ENCODE data around the gene ASB10. TPM values are rescaled to one million over a fixed set of nuclear protein-coding genes. Genes with fewer than 3 reads are reported as not detected.

ASB10 gene
- total and polyA plus RNA-seq, 9 donors = 1.3 to 5.7 (median 3.1) TPM

GRCh38 chr7:151137076-151137675 is 49.9 kb downstream of the ASB10 start:
- DNase-seq = peak; percentile 43
- whole genome bisulfite sequencing (ENCODE audit: insufficient coverage) = 47% methylated on average over 6 of the region's 22 CpGs
- Histone ChIP-seq H3K4me1 (ENCODE audit: control insufficient read depth, insufficient read depth, low read length) (peaks cover 51% of the 10 kb centered on the region), H3K27ac (ENCODE audit: low read length) (peak overlapping the region; percentile 72), H3K4me3 (ENCODE audit: low read length) (no peak overlapping the region), H3K27me3 (ENCODE audit: control insufficient read depth, insufficient read depth, low read length) (no peaks in the 10 kb centered on the region), H3K36me3 (ENCODE audit: control insufficient read depth, insufficient read depth, low read length) (peaks cover 84% of the 10 kb centered on the region), H3K9me3 (replicated peaks; ENCODE audit: control insufficient read depth, low read depth, low read length) (no peaks in the 10 kb centered on the region)

DNA sequence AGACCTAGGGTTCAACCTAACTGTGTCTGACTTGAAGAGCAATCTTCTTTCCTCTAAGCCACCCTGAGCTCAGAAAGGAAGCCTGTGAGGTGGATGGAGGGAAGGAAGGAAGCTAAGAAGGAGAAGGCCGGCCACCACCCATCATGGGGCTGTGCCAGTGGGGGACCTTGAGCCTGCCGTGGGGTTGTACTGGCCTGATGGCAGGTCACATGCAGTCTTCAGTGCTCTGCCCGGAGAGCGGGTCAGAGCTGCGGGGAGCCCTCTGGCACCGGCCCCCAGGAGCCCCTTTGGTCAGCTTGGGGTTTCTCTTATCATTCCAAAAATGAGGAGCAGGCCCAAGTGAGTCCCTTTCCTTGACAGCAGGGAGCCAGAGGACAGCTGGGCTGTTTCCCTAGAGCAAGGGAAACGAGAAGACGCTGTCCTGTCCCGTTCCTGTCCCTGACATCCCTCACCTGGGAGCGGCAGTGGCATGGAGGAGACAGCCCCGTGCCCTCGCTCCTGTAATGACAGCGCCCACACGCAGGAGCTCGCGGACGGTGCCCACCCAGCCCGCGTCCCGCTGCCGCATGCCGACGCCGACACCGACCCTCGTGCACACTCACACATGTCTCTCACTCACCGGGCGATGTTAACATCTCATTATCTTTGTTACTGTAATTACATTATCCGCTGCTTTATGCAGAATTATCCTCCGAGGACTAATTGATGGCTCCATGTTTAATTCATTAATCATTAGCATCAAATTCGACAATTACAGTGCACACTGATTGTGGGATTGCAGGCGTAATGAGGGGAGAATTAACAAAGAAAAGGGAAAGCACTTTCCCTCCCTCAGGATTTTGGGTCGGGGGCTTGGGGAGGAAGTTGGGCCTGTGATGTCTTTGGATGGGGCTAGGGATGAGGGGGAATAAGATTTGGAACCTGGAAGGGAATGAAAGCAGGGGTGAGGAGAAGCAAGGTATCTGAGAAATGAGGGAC is 50.9 kb downstream of the ASB10 start:
- no peaks in the 10 kb centered on the region for H3K9me3 ChIP-seq (replicated peaks; ENCODE audit: control insufficient read depth, low read depth, low read length)
- 86% methylated on average over 24 of the region's 33 CpGs for WGBS (ENCODE audit: insufficient coverage)
- peaks cover 82% of the 10 kb centered on the region for H3K36me3 ChIP-seq (ENCODE audit: control insufficient read depth, insufficient read depth, low read length)
- H3K4me1 ChIP-seq (ENCODE audit: control insufficient read depth, insufficient read depth, low read length) = peaks cover 56% of the 10 kb centered on the region
- H3K4me3 ChIP-seq (ENCODE audit: low read length) = no peak overlapping the region
- no peaks in the 10 kb centered on the region for H3K27me3 ChIP-seq (ENCODE audit: control insufficient read depth, insufficient read depth, low read length)
- DNase-seq = peak; percentile 0
- H3K27ac ChIP-seq (ENCODE audit: low read length) = peak overlapping the region; percentile 72

DNA sequence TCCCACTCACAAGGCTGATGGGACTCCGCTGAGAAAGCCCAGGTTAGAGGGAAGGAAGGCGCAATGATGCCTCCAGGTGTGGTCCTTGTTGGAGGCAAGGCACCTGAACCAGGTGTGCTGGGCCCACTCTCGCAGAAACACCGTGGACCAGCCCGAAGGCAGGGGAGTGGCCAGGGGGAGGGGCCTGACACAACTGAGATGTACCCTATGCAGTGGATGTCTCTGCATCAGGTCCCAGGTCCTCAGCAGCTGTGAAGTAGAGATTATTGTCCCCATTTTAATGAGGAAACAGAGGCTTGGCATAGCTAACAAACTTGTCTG is 51.6 kb downstream of the ASB10 start:
- H3K27me3 ChIP-seq (ENCODE audit: control insufficient read depth, insufficient read depth, low read length) = no peaks in the 10 kb centered on the region
- peak; percentile 1 for DNase-seq
- H3K4me1 ChIP-seq (ENCODE audit: control insufficient read depth, insufficient read depth, low read length) = peaks cover 62% of the 10 kb centered on the region
- H3K27ac ChIP-seq (ENCODE audit: low read length) = no peak overlapping the region
- WGBS (ENCODE audit: insufficient coverage) = 81% methylated on average over 3 of the region's 5 CpGs
- no peaks in the 10 kb centered on the region for H3K9me3 ChIP-seq (replicated peaks; ENCODE audit: control insufficient read depth, low read depth, low read length)
- peaks cover 81% of the 10 kb centered on the region for H3K36me3 ChIP-seq (ENCODE audit: control insufficient read depth, insufficient read depth, low read length)
- no peak overlapping the region for H3K4me3 ChIP-seq (ENCODE audit: low read length)

DNA sequence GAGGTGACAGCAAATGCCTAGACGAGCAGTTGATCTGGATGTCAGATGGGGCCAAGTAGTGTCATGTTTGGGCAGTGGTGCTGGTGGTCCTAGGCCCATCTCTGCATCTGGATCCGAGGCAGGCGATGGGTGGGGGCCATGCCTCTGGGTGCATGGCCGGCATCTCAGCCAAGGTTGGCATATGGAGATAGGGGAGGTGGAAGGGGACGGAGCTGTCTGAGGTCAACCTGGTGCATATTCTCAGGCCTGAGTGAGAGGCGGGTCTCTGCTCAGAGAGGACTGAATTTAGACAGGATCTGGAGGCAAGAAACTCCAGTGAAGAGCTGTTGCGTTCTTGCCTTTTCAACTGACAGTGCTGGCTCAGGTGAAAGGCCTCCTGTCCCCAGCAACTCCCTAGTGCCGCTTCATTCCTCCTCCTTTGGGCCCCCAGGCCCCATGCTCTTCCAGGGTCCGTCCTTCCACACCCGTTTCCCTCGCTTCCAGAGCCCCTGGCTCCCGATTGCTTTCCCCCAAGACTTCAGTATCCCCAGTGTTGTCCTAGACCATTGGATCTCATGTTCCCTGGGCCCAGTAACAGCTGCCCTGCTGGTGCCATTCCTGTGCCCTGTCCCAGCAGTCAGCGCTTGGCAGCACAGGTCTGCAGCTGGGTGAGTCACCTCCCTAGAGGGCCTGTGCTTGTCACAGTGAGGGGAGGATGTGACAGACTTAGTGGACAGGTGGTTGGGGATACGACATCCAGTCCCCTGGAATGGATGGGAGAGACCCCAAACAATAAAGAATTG is 52.1 kb downstream of the ASB10 start:
- DNase-seq = peak; percentile 4
- H3K27ac ChIP-seq (ENCODE audit: low read length) = no peak overlapping the region
- no peaks in the 10 kb centered on the region for H3K27me3 ChIP-seq (ENCODE audit: control insufficient read depth, insufficient read depth, low read length)
- peaks cover 68% of the 10 kb centered on the region for H3K4me1 ChIP-seq (ENCODE audit: control insufficient read depth, insufficient read depth, low read length)
- 89% methylated on average over 12 of the region's 14 CpGs for WGBS (ENCODE audit: insufficient coverage)
- no peaks in the 10 kb centered on the region for H3K9me3 ChIP-seq (replicated peaks; ENCODE audit: control insufficient read depth, low read depth, low read length)
- peaks cover 83% of the 10 kb centered on the region for H3K36me3 ChIP-seq (ENCODE audit: control insufficient read depth, insufficient read depth, low read length)
- no peak overlapping the region for H3K4me3 ChIP-seq (ENCODE audit: low read length)

DNA sequence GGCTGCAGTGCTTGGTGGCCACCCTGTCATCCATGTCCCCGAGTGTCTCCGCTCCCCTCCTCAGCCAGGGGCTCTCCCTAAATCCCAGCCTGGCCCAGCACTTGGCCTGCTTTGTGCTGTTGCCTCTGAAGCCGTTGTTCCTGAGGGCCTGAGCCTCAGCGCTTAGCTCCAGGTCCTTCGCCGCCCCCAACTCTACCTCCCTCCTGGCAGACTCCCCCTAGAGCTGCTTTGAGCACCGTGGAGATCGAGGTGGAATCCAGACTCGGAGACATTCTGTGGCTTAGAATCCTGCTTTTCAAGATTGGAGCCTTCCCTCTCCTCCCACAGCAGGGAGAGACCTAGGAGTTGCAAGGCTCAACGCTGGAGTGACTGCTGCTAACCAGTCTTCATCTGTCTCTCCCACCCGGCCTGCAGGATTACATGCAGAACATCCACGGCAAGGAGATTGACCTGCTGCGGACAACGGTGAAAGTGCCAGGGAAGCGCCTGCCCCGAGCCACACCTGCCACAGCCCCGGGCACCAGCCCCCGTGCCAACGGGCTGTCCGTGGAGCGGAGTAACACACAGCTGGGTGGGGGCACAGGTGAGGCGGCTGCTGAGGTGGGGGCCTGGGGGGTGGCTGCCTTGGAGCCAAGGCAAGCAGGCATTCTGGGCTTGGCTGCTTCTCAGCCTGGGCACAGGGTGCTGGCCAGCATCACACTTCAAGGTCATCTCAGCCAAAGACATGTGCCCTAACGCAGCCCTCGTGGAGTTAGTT is 52.9 kb downstream of the ASB10 start:
- peaks cover 75% of the 10 kb centered on the region for H3K4me1 ChIP-seq (ENCODE audit: control insufficient read depth, insufficient read depth, low read length)
- H3K9me3 ChIP-seq (replicated peaks; ENCODE audit: control insufficient read depth, low read depth, low read length) = no peaks in the 10 kb centered on the region
- peaks cover 83% of the 10 kb centered on the region for H3K36me3 ChIP-seq (ENCODE audit: control insufficient read depth, insufficient read depth, low read length)
- no peak overlapping the region for H3K27ac ChIP-seq (ENCODE audit: low read length)
- WGBS (ENCODE audit: insufficient coverage) = 90% methylated on average over 18 of the region's 24 CpGs
- H3K27me3 ChIP-seq (ENCODE audit: control insufficient read depth, insufficient read depth, low read length) = no peaks in the 10 kb centered on the region
- DNase-seq = no peak
- no peak overlapping the region for H3K4me3 ChIP-seq (ENCODE audit: low read length)

DNA sequence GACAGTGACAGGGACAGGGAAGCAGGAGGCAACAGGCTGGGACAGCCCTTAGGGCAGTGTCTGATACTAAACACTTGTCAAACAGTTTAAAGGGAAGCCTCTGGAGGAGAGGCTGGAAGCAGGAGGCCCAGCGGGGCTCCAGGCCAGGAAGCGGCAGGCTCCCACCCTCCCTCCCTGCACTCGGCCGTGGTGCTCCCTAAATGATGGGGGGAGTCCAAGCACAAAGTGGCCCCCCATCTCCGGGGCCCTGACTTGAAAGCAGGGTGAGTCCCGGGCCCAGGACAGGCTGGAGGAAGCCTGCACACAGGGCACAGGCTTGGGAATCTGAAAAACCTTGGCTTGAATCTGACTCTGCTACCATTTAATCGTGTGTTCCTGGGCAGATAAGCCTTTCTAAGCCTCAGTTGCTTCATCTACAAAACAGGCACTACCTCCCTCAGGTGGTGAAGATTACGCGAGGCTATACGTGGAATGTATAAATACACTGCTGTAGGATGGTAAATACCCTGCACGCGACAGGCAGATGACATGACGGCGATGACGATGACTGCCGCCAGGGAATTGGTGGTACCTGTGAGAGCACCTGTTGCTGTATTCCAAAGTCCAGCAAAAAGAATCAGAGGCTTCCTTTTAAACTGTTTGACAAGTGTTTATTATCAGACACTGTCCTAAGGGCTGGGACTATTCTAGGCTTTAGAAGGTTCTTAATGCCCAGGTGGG is 53.6 kb downstream of the ASB10 start:
- Histone ChIP-seq H3K27ac (ENCODE audit: low read length) (no peak overlapping the region), H3K4me3 (ENCODE audit: low read length) (no peak overlapping the region), H3K27me3 (ENCODE audit: control insufficient read depth, insufficient read depth, low read length) (no peaks in the 10 kb centered on the region), H3K9me3 (replicated peaks; ENCODE audit: control insufficient read depth, low read depth, low read length) (no peaks in the 10 kb centered on the region), H3K4me1 (ENCODE audit: control insufficient read depth, insufficient read depth, low read length) (peaks cover 76% of the 10 kb centered on the region), H3K36me3 (ENCODE audit: control insufficient read depth, insufficient read depth, low read length) (peaks cover 87% of the 10 kb centered on the region)
- WGBS (ENCODE audit: insufficient coverage) = 87% methylated on average over 12 of the region's 16 CpGs
- DNase-seq = no peak

- H3K4me1 ChIP-seq (ENCODE audit: control insufficient read depth, insufficient read depth, low read length) = peaks cover 74% of the 10 kb centered on the region
- no peak overlapping the region for H3K4me3 ChIP-seq (ENCODE audit: low read length)
- peaks cover 91% of the 10 kb centered on the region for H3K36me3 ChIP-seq (ENCODE audit: control insufficient read depth, insufficient read depth, low read length)
- peak overlapping the region; percentile 81 for H3K27ac ChIP-seq (ENCODE audit: low read length)
- no peaks in the 10 kb centered on the region for H3K27me3 ChIP-seq (ENCODE audit: control insufficient read depth, insufficient read depth, low read length)
- 91% methylated on average over 21 of the region's 21 CpGs for WGBS (ENCODE audit: insufficient coverage)
- DNase-seq = no peak
- no peaks in the 10 kb centered on the region for H3K9me3 ChIP-seq (replicated peaks; ENCODE audit: control insufficient read depth, low read depth, low read length)
Measured at GRCh38 chr7:151132461-151133205, 54.4 kb downstream of the ASB10 start.

DNA sequence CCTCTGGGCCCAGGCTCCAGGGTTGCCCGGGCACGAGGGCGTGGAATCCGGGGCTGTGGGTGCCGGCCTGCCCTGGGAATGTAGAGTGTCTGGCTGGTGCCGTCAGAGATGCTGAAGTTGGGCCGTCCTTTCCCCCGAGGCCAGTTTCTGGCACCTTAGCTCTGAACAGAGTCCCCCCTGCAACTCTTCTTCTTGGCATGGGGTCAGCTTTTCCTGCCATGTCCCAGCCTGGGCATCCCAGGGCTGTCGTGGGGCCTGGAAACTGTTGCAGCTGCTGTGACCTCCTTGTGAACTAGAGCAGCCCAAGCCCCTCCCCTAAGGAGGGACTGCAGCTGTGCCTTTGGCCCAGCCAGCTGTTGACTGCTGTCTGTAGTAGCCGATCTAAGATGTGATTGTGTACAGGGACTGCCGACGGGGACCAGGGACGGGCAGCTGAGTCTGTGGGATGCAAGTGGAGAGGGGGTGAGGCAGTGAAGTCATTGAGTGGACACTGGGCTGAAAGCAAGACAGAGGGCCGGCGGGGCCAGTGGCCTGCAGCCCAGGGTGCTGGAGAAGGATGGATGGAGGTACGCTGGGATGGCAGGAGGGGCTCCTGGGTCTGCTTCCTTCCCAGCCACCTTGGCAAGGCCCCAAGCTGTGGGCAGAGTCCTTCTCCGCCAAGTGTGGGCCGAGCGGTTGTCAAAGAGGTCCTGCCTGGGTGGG is 55.3 kb downstream of the ASB10 start:
- H3K9me3 ChIP-seq (replicated peaks; ENCODE audit: control insufficient read depth, low read depth, low read length) = no peaks in the 10 kb centered on the region
- no peaks in the 10 kb centered on the region for H3K27me3 ChIP-seq (ENCODE audit: control insufficient read depth, insufficient read depth, low read length)
- peak; percentile 92 for DNase-seq
- H3K27ac ChIP-seq (ENCODE audit: low read length) = peak overlapping the region; percentile 81
- peaks cover 90% of the 10 kb centered on the region for H3K36me3 ChIP-seq (ENCODE audit: control insufficient read depth, insufficient read depth, low read length)
- 36% methylated on average over 18 of the region's 19 CpGs for WGBS (ENCODE audit: insufficient coverage)
- H3K4me1 ChIP-seq (ENCODE audit: control insufficient read depth, insufficient read depth, low read length) = peaks cover 72% of the 10 kb centered on the region
- H3K4me3 ChIP-seq (ENCODE audit: low read length) = no peak overlapping the region
